Lower lobe of right lung (tissue), 2 donors: ENCODE data around the gene SLC36A1. TPM values are rescaled to one million over a fixed set of nuclear protein-coding genes. Genes with fewer than 3 reads are reported as not detected.

ENCODE experiments used
- ATAC-seq, 2 donors: fragments of 200-7000 bp; cut with Tn5 transposase; one replicate each; pipeline ENCODE4 v1.9.1; 2020 to 2022; ENCODE audit warnings: mild to moderate bottlenecking in 2 of 2, moderate library complexity in 2 of 2
- DNase-seq: peaks from one replicate; pipeline ENCODE4 v3.0.0-alpha.2; 2020
- H3K27ac ChIP-seq: fragments of 200-600 bp; one replicate; pipeline ENCODE4 v1.8.0; 2022
- H3K27me3 ChIP-seq: fragments of 200-600 bp; one replicate; pipeline ENCODE4 v1.8.0; 2022; ENCODE audit warnings: low read depth
- H3K36me3 ChIP-seq: fragments of 200-600 bp; one replicate; pipeline ENCODE4 v1.8.0; 2022; ENCODE audit warnings: mild to moderate bottlenecking
- H3K4me1 ChIP-seq: fragments of 200-600 bp; one replicate; pipeline ENCODE4 v1.8.0; 2022
- H3K4me3 ChIP-seq: fragments of 200-600 bp; one replicate; pipeline ENCODE4 v1.8.0; 2022; ENCODE audit warnings: mild to moderate bottlenecking
- H3K9me3 ChIP-seq: fragments of 200-600 bp; one replicate; pipeline ENCODE4 v1.8.0; 2022
- CTCF ChIP-seq: fragments of 200-600 bp; IDR thresholded peaks from one replicate; pipeline ENCODE4 v1.8.0; 2022; ENCODE audit warnings: antibody characterized with exemption, mild to moderate bottlenecking
- intact Hi-C: fragments of 100-400 bp; cut with DNase I; formaldehyde crosslinking; loops from one replicate; pipeline ENCODE4 v1.11.0; 2022
- microRNA-seq: library from miRNA; unstranded; fragments of <30 nt; microRNA quantifications from one replicate; pipeline ENCODE4 v1.2.0, GENCODE V29; 2020; ENCODE audit warnings: borderline number of aligned reads
- total RNA-seq: library from RNA; stranded (reverse); fragmentation: NEBNext Ultra II Directional; extraction: Animal tissue kit (Norgen Biotek cat#: 25700); gene quantifications from one replicate; pipeline ENCODE4 v1.2.1, GENCODE V29; 2021
- donor health status: DM: no; HTN: yes; CAD: no; lungs with severe emphysema.

Gene SLC36A1
- total RNA-seq, 1 donor from 2014 or later = 11.5 TPM

- ATAC-seq (no peak), DNase-seq (no peak)
- Histone ChIP-seq H3K4me1 (no peaks in the 10 kb centered on the region), H3K4me3 (no peak overlapping the region), H3K9me3 (no peaks in the 10 kb centered on the region), H3K27me3 (no peaks in the 10 kb centered on the region), H3K36me3 (no peaks in the 10 kb centered on the region), H3K27ac (no peak overlapping the region)
- no peak for TF ChIP-seq CTCF
- intact Hi-C loops = no loop called here
Observed at GRCh38 chr5:151541571-151541970, 94.2 kb downstream of the SLC36A1 start.

Small RNA genes lying within 50 kb of the gene (microRNA-seq; reads per million reads assigned to microRNA genes)
- gene MIR6499 = not detected

Other genes starting within 250 kb of the SLC36A1 start
- gene CCDC69, start 223.5 kb upstream of the SLC36A1 start, total RNA-seq = 79.0 TPM
- gene GM2A, start 194.4 kb upstream of the SLC36A1 start, total RNA-seq = 129 TPM
- not detected for gene SLC36A3, start 143.8 kb upstream of the SLC36A1 start, total RNA-seq
- not detected for gene SLC36A2, start 100.0 kb upstream of the SLC36A1 start, total RNA-seq
- gene FAT2, start 143.7 kb downstream of the SLC36A1 start, total RNA-seq = 0.53 TPM
- gene SPARC, start 239.3 kb downstream of the SLC36A1 start, total RNA-seq = 904 TPM